Activated naive CD4-positive, alpha-beta T cell treated with anti-CD3 and anti-CD28 coated beads for 36 hours (primary cell): ENCODE results near the gene LUC7L3. TPM values are rescaled to one million over a fixed set of nuclear protein-coding genes. Genes with fewer than 3 reads are reported as not detected.
A peak's percentile ranks its signal among the peaks of the same experiment; 100 is the strongest.

Source experiments
- CTCF ChIA-PET: fragments of 350-600 bp; sonication (Branson Sonifier 250); formaldehyde crosslinking; loops from one replicate; lab custom pipeline; 2021; ENCODE audit warnings: antibody characterized with exemption; lab: Charles Lee
- DNase-seq: peaks from one replicate; pipeline ENCODE4 v3.0.0-alpha.2; 2020
- H3K27ac Mint-ChIP-seq: one replicate; pipeline ENCODE4 v1.8.0; 2021; ENCODE audit warnings: mild to moderate bottlenecking, mixed read lengths
- H3K27me3 Mint-ChIP-seq: one replicate; pipeline ENCODE4 v1.8.0; 2021; ENCODE audit warnings: low read depth, mixed read lengths
- H3K36me3 Mint-ChIP-seq: one replicate; pipeline ENCODE4 v1.8.0; 2021; ENCODE audit warnings: low read depth, mixed read lengths
- H3K4me1 Mint-ChIP-seq: one replicate; pipeline ENCODE4 v1.8.0; 2021; ENCODE audit warnings: low read depth, mixed read lengths
- H3K4me3 Mint-ChIP-seq: one replicate; pipeline ENCODE4 v1.8.0; 2021; ENCODE audit warnings: mild to moderate bottlenecking, moderate library complexity, mixed read lengths
- H3K9me3 Mint-ChIP-seq: one replicate; pipeline ENCODE4 v1.8.0; 2021; ENCODE audit warnings: mixed read lengths
- intact Hi-C: fragments of 100-400 bp; cut with micrococcal nuclease; formaldehyde crosslinking; loops from one replicate; pipeline ENCODE4 v1.15.1; 2023
- total RNA-seq, 2 experiments: library from RNA; stranded (reverse); gene quantifications; one replicate each; pipeline ENCODE4 v1.2.3, GENCODE V29; 2021

The LUC7L3 gene
- total RNA-seq, 2 experiments from 2014 or later, result 120 to 136 TPM

DNA sequence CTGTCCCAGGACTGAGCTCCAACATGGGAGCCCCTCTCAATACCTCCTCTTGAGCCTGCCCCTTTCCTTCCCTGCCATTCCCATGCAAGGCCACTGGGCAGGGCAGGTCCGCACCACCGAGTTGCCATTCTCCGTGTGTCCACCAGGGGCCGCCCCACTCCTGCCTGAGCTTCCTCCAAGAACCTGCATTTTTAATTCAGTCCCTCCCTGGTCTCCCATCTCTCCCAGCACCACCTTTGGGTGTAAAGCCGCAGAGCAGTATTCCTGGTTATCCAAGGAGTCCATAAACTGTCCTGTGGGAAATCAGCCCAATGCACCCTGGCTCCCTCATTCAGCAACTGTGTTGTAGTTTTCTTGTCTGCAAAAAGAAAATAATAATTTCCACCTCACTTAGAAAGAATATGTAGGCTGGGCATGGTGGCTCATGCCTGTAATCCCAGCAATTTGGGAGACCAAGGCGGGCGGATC, 63.8 kb downstream of the LUC7L3 start:
- intact Hi-C loops, result loop anchor here (1.0 to 2.0 kb wide), 6 partner anchors 34 to 370 kb away; partner anchors contain the start of genes NME1 and SPATA20
- peaks cover 4% of the 10 kb centered on the region for H3K27me3 Mint-ChIP-seq

DNA sequence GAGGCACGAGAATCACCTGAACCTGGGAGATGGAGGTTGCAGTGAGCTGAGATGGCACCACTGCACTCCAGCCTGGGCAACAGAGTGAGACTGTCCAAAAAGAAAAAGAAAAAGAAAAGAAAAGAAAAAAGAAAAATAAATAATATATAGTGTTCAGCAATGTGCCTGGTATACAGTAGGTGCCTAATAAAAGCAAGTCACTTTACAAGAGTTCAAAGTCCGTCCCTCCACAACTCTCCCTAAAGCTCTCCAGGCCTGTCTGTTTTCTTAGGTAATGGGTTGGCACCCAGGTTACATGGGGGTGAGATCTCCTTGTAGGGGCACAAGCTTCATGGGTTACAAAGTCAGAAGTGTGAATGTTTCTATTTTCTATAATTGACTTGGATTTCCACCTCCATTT, 64.5 kb downstream of the LUC7L3 start:
- no peaks in the 10 kb centered on the region for H3K36me3 Mint-ChIP-seq
- intact Hi-C loops, result loop anchor here (1.0 to 2.0 kb wide), 6 partner anchors 33 to 369 kb away; partner anchors contain the start of genes NME1 and SPATA20
- H3K4me3 Mint-ChIP-seq, result no peak overlapping the region
- H3K27ac Mint-ChIP-seq, result no peak overlapping the region
- peaks cover 4% of the 10 kb centered on the region for H3K27me3 Mint-ChIP-seq
- no peak for DNase-seq
- CTCF ChIA-PET, result interaction anchor here (0.6 to 10.2 kb wide), 24 partner anchors 9 to 407 kb away, joined by 3 to 79 read pairs (median 5); no protein-coding TSS in a partner anchor
- H3K9me3 Mint-ChIP-seq, result no peaks in the 10 kb centered on the region
- H3K4me1 Mint-ChIP-seq, result peaks cover 21% of the 10 kb centered on the region

More for the DNA sequence above, 63.8 kb downstream of the LUC7L3 start:
- H3K9me3 Mint-ChIP-seq, result no peaks in the 10 kb centered on the region
- peak; percentile 90 for DNase-seq
- H3K27ac Mint-ChIP-seq, result no peak overlapping the region
- H3K4me1 Mint-ChIP-seq, result peaks cover 21% of the 10 kb centered on the region
- H3K36me3 Mint-ChIP-seq, result no peaks in the 10 kb centered on the region
- H3K4me3 Mint-ChIP-seq, result no peak overlapping the region
- CTCF ChIA-PET, result interaction anchor here (0.6 to 10.2 kb wide), 34 partner anchors 9 to 274 kb away, joined by 3 to 79 read pairs (median 5); no protein-coding TSS in a partner anchor

DNA sequence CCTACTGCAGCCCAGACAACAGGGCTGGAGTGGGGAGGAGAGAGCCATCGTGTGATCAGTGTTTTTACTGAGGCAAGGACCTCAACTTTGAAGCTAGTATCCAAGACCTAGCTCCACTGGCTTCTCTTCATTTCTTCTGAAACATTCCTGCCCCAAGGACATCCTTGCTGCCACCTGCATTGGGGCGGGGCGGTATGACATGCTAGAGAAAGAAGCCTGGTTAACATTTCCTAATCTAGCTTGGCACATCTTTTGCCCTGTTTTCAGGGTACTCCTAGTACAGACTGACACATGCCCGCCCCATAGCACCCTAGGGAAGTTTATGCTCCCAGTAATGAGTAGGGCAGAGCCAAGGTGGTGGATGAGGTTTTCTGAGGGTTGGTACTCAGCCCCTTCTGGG, 65.7 kb downstream of the LUC7L3 start:
- H3K4me3 Mint-ChIP-seq, result no peak overlapping the region
- DNase-seq, result no peak
- H3K36me3 Mint-ChIP-seq, result no peaks in the 10 kb centered on the region
- peaks cover 14% of the 10 kb centered on the region for H3K4me1 Mint-ChIP-seq
- H3K27me3 Mint-ChIP-seq, result peaks cover 4% of the 10 kb centered on the region
- no peak overlapping the region for H3K27ac Mint-ChIP-seq
- H3K9me3 Mint-ChIP-seq, result no peaks in the 10 kb centered on the region
- intact Hi-C loops, result no loop called here
- CTCF ChIA-PET, result interaction anchor here (0.8 to 10.2 kb wide), 12 partner anchors 14 to 317 kb away, joined by 3 to 79 read pairs (median 6); no protein-coding TSS in a partner anchor

DNA sequence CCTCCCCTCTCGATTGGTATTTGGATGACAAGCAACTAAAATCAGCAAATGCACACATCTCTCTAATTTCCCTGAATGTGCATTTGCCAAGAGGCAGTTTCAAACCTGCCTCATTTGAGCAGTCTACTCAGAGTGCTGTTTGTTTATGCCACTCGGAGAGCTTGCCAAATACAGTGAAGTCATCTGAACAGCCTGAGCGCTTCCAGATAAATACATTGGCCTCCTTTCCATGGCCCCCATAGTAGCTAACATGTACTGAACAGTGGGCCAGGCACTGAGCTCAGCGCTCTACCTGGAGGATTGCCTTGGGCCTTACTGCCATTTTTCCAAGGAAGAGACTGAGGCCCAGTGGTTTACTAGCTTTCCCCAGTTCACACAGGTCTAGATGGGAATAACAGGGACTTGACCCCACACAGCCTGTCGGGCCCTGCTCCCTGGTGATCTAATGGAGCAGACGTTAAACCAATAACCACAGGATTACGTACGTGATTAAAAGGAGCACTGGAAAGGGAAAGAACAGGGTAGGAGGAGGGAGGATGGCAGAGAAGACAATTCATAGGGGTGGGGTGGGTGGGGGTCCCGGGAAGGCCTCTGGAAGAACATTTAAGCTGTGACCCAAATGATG, 66.7 kb downstream of the LUC7L3 start:
- intact Hi-C loops, result no loop called here
- CTCF ChIA-PET, result interaction anchor here (0.8 to 10.2 kb wide), 8 partner anchors 13 to 389 kb away, joined by 3 to 79 read pairs (median 6); partner anchors contain the start of gene LRRC59
- Mint-ChIP-seq H3K27me3 (peaks cover 4% of the 10 kb centered on the region), H3K9me3 (no peaks in the 10 kb centered on the region), H3K36me3 (no peaks in the 10 kb centered on the region), H3K27ac (no peak overlapping the region), H3K4me1 (peaks cover 9% of the 10 kb centered on the region), H3K4me3 (no peak overlapping the region)
- DNase-seq, result no peak

DNA sequence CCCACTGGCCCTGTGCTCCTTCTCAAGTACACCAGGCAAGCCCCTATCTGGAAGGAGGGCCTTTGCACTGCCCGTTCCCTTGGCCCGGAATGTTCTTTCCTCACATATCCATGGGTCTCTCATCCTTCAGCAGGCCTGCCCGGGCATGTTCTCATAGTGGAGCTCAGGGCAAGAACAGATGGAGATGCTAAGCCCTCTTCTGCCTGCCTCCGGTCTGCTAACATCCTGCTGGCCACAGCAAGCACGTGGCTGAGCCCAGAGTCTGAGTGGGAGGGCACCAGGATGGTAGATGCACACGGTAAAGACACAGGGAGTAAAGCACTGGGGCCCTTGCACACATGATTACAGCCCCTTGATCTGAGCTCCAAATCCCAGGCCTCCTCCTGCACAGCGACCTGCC, 67.7 kb downstream of the LUC7L3 start:
- Mint-ChIP-seq H3K9me3 (no peaks in the 10 kb centered on the region), H3K36me3 (no peaks in the 10 kb centered on the region), H3K4me3 (no peak overlapping the region), H3K27me3 (peaks cover 3% of the 10 kb centered on the region), H3K4me1 (peaks cover 5% of the 10 kb centered on the region), H3K27ac (no peak overlapping the region)
- no peak for DNase-seq
- intact Hi-C loops, result no loop called here
- CTCF ChIA-PET, result interaction anchor here (1.3 to 10.2 kb wide), 3 partner anchors 12 to 54 kb away, joined by 3 to 79 read pairs (median 4); no protein-coding TSS in a partner anchor

DNA sequence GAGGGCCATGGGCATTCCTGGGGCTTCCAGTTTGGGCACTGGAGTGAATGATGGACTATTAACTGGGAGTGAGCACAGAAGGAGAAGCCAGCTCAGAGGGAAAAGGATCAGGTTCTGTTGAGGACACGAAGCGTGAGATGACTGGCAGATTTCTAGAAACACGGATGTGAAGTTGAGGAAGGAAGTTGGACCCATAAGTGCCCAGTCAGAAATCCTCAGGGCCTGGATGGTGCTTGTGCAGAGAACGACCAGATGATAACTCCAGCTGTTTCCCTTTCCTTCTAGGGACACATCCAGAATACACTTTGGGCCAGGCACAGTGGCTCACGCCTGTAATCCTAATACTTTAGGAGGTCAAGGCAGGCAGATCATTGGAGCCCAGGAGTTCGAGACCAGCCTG, 71.2 kb downstream of the LUC7L3 start:
- intact Hi-C loops, result no loop called here
- CTCF ChIA-PET, result interaction anchor here (1.3 kb wide), 1 partner anchor 163 kb away, joined by 4 read pairs; no protein-coding TSS in a partner anchor
- no peak overlapping the region for H3K27ac Mint-ChIP-seq

DNA sequence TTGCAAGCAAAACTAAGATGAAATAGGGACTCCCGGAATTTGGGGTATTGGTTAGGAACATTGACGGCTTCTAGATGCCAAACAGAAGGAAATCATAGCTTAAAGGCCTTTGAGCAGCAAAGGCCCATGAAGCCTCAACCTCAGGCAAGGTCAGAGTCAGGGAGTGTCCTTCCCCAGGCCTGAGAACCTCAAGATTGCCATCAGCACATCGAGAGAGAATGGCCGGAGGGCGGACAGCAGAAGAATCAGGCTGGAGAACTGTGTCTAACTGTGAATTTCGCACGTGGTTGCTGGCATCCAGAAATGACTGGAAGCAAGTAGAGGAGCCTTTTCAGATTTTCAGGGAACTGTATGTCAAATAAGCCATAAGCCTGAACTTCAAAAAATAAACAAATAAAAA, 72.7 kb downstream of the LUC7L3 start:
- Mint-ChIP-seq H3K27me3 (no peaks in the 10 kb centered on the region), H3K4me1 (no peaks in the 10 kb centered on the region), H3K27ac (no peak overlapping the region), H3K4me3 (no peak overlapping the region), H3K36me3 (no peaks in the 10 kb centered on the region), H3K9me3 (no peaks in the 10 kb centered on the region)
- DNase-seq, result no peak
- CTCF ChIA-PET, result interaction anchor here (1.0 kb wide), 1 partner anchor 9 kb away, joined by 6 read pairs; no protein-coding TSS in a partner anchor
- intact Hi-C loops, result no loop called here

More for the DNA sequence above, 71.2 kb downstream of the LUC7L3 start:
- no peak for DNase-seq
- no peaks in the 10 kb centered on the region for H3K9me3 Mint-ChIP-seq
- H3K4me1 Mint-ChIP-seq, result no peaks in the 10 kb centered on the region
- H3K27me3 Mint-ChIP-seq, result no peaks in the 10 kb centered on the region
- H3K4me3 Mint-ChIP-seq, result no peak overlapping the region
- H3K36me3 Mint-ChIP-seq, result no peaks in the 10 kb centered on the region

DNA sequence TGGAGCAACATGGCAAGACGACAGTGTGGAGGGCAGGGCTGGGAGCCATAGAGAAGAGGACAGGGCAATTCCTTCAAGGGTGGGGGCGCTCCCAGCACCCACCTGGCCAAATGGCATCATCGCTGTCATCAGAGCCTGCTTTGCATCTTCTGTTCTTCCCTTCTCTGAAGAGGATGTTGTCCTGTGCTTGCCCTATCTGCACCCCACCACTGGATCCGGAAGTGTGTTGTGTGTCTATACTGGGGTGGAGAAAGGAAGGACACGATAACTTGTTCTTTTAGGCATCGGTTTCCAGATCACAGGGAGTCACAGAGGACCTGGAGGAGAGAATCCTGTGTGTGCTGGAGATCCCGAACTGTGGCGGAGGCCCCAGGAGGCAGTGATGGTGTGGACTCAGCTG, 73.6 kb downstream of the LUC7L3 start:
- Mint-ChIP-seq H3K4me1 (no peaks in the 10 kb centered on the region), H3K9me3 (no peaks in the 10 kb centered on the region), H3K27me3 (no peaks in the 10 kb centered on the region), H3K36me3 (no peaks in the 10 kb centered on the region), H3K4me3 (no peak overlapping the region), H3K27ac (no peak overlapping the region)
- CTCF ChIA-PET, result interaction anchor here (0.9 kb wide), 1 partner anchor 10 kb away, joined by 5 read pairs; no protein-coding TSS in a partner anchor
- DNase-seq, result no peak
- intact Hi-C loops, result no loop called here

DNA sequence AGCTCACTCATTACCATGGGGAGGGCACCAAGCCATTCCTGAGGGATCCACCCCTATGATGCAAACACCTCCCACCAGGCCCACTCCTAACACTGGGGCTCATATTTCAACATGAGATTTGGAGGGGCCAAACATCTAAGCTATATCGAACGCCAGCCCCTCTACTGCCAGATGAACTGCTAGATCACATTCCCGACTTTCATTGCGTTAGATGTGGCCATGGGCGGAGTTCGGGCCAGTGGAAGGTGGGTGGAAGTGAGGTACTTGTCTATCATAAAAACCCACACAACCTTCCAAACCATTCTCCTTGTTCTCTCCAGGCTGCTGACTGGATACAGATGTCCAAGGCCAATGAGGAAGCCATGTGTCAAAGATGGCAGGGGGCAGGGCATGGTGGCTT, 75.0 kb downstream of the LUC7L3 start:
- H3K9me3 Mint-ChIP-seq, result no peaks in the 10 kb centered on the region
- no peaks in the 10 kb centered on the region for H3K4me1 Mint-ChIP-seq
- no peaks in the 10 kb centered on the region for H3K27me3 Mint-ChIP-seq
- H3K36me3 Mint-ChIP-seq, result no peaks in the 10 kb centered on the region
- intact Hi-C loops, result no loop called here
- no peak overlapping the region for H3K27ac Mint-ChIP-seq
- H3K4me3 Mint-ChIP-seq, result no peak overlapping the region
- CTCF ChIA-PET, result interaction anchor here (0.5 to 1.1 kb wide), 4 partner anchors 10 to 1166 kb away, joined by 3 to 4 read pairs (median 3); no protein-coding TSS in a partner anchor
- no peak for DNase-seq

DNA sequence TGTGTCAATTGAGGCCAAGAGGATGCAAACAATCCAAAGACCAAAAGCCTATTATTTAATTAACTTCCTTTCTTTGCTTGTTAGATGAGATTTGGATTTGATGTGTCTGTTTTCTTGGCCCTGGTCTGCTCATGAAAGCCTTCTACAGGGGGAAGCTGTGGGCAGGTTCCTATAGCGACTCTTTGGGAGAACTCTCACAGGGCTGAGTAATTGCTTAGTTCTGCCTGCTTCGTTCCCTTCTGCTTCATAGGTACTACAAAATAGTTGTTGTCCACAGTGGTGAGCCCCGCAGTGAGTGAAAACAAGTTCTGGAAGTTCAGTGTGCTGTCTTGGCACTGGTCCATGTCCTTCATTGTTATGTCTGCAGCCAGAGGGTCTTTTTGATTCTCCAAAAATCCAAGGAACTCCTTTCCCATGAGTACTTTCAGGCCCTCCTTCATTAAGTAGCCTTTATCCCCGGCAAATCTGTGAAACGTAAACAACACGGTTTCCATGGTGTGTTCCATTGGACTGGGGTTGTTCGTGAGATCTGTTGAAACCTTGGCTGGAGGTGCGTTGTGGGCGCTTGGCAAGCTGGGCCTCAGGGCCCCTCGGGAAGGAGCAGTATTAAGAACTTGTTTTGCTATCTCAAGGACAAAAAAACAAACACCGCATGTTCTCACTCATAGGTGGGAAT, 77.9 kb downstream of the LUC7L3 start:
- Mint-ChIP-seq H3K36me3 (no peaks in the 10 kb centered on the region), H3K27me3 (no peaks in the 10 kb centered on the region)
- CTCF ChIA-PET, result interaction anchor here (0.9 to 2.6 kb wide), 2 partner anchors 14 to 20 kb away, joined by 3 to 16 read pairs; no protein-coding TSS in a partner anchor

DNA sequence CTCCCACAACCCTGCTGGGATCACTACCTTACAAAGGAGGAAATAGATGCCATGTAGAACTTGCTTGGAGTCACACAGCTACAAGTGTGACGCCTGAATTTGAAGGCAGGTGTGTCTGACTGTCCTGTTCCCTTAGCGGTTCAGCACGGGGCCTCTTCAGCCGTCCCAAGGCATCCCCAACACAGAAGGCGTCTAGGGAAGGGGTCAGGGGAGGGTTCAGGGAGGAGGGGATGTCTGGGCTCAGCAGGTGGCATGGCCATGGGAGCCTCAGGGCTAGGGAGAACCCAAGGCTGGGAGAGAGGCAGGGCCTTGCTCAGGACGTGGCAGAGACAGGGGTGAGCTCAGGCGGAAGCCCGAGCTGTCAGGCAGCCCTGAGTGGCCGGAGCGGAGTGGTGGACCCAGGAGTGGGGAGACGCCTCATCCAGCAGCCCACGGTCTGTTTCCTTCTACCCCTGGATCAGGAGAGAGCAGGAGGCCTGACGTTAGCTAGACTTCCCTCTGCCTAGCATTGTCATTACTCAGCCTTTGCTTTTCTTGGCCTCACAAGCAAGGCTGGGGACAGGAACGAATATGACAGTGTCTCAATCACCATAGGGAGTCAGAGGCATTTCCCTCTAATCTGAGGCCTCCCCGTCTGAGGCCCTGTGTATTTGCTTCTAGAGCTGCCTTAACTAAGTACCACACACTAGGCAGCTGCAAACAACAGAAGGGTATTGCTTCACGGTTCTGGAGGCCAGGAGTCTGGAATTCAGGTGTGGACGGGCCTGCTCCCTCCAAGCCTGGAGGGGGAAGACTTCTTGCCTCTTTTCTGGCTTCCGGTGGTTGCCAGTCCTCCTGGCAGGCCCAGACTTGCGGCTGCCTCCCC, 79.3 kb downstream of the LUC7L3 start:
- Mint-ChIP-seq H3K27me3 (no peaks in the 10 kb centered on the region), H3K4me1 (no peaks in the 10 kb centered on the region), H3K9me3 (no peaks in the 10 kb centered on the region), H3K4me3 (no peak overlapping the region), H3K36me3 (no peaks in the 10 kb centered on the region), H3K27ac (no peak overlapping the region)
- CTCF ChIA-PET, result interaction anchor here (1.0 to 2.6 kb wide), 2 partner anchors 12 to 15 kb away, joined by 3 to 16 read pairs; no protein-coding TSS in a partner anchor
- DNase-seq, result no peak
- intact Hi-C loops, result no loop called here

More for the DNA sequence above, 77.9 kb downstream of the LUC7L3 start:
- H3K27ac Mint-ChIP-seq, result no peak overlapping the region
- H3K4me3 Mint-ChIP-seq, result no peak overlapping the region
- no peaks in the 10 kb centered on the region for H3K9me3 Mint-ChIP-seq
- intact Hi-C loops, result no loop called here
- no peaks in the 10 kb centered on the region for H3K4me1 Mint-ChIP-seq
- DNase-seq, result no peak
